CD4-positive, alpha-beta T cell treated with Interleukin-6 at 100 ng/mL for 8 hours (primary cell): ENCODE measurements around the gene DHH.
"Not testable (repeated sequence)": the region's sequence is repeated elsewhere in the genome, so short reads cannot be mapped to it uniquely, and the experiment has no call there.

Experiments used
- DNase-seq: peaks from one replicate; pipeline ENCODE4 v3.0.0-alpha.2; 2020; ENCODE audit warnings: mixed read lengths, low spot score

Gene DHH

GRCh38 chr12:49094160-49094974 lies at the start of gene DHH:
Gene DHH (minus strand): TSS chr12:49094801. CDS start chr12:49094512, 289 bp downstream.
- DNase-seq, result no peak

DNA sequence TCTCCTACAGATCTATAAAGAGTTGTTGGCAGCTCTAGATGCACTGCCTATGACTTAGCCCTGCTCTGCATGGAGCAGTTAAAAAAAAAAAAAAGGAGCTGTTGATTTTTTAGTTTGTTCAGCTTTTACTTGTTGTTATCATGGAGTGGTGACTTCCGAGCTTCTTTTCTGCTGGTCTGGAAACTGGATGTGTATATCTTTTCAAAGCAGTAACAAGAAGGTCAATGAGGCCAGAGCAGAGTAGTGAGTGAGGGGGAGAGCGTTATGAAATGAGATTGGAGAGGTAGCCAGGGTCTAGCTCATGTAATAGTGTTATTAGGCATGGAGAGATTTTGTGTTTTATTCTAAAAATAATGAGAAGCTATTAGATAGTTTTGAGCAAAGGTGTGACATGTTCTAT lies 49.8 kb upstream of the DHH start:
- no peak for DNase-seq

DNA sequence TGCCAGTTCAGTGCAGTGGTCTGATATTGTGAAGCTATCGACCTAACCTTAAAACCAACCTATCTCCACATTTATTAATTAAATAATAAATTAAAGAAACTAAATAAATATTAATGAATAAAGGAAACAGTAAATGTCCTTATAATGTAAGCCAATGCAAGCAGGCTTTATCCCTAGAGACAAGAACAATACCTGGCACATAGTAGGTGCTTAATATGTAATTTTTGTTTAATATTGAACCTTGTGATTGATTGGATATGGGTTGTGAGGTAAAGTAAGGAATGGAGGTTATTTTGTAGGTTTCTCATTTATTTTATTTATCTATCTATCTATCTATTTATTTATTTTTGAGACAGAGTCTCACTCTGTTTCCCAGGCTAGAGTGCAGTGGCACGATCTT lies 44.4 kb upstream of the DHH start:
- no peak for DNase-seq

- no peak for DNase-seq
Measured at GRCh38 chr12:49138587-49138986, 44.0 kb upstream of the DHH start.

DNA sequence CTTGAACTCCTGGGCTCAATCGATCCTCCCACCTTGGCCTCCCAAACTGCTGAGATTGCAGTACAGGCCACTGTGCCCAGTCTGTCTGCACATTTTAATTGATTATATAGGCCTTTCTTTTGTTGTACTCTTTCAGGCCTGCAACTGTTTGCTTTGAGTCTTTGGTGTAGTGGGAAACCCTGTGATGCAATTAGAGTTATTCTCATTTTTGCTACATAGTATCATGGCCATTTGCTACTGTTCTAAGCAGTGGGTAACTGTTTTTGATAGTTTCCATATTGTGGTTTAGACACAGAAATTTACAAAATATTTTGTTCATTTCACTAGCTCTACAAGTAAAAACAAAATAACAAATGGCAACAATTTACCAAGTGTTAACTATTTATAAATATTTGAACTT lies 42.9 kb upstream of the DHH start:
- DNase-seq, result no peak

DNA sequence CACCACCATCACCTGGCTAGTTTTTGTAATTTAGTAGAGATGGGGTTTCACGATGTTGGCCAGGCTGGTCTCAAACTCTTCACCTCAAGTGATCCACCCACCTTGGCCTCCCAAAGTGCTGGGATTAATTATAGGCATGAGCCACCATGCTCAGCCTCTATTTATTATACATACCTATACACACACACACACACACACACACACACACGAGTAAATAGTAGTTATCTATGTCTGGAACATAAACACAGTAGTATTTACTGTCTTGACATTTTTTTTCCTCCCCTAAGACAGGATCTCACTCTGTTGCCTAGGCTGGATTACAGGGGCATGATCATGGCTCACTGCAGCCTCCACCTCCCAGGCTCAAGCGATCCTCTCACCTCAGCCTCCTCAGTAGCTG lies 42.4 kb upstream of the DHH start:
- not testable (repeated sequence) for DNase-seq

DNA sequence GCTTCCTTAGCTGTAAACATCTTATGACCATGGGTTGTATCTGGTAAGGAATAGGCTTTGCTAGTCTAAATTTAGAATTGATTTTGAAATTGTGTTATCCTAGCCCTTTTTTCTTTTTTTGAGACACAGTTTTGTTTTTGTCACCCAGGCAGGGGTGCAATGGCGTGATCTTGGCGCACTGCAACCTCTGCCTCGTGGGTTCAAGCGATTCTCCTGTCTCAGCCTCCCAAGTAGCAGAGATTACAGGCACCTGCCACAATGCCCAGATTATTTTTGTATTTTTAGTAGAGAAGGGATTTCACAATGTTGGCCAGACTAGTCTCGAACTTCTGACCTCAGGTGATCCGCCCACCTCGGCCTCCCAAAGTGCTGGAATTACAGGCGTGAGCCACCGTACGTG lies 39.0 kb upstream of the DHH start:
- DNase-seq, result no peak

- no peak for DNase-seq
Measured at GRCh38 chr12:49133014-49133413, 38.4 kb upstream of the DHH start.

GRCh38 chr12:49131894-49132461 lies 37.4 kb upstream of the DHH start:
- DNase-seq, result no peak

GRCh38 chr12:49131051-49131893 lies 36.7 kb upstream of the DHH start, which contains the start of gene TUBA1B:
Gene TUBA1B (minus strand): TSS chr12:49131395. CDS start chr12:49131300, 95 bp downstream.
- DNase-seq, result peak; percentile 91

DNA sequence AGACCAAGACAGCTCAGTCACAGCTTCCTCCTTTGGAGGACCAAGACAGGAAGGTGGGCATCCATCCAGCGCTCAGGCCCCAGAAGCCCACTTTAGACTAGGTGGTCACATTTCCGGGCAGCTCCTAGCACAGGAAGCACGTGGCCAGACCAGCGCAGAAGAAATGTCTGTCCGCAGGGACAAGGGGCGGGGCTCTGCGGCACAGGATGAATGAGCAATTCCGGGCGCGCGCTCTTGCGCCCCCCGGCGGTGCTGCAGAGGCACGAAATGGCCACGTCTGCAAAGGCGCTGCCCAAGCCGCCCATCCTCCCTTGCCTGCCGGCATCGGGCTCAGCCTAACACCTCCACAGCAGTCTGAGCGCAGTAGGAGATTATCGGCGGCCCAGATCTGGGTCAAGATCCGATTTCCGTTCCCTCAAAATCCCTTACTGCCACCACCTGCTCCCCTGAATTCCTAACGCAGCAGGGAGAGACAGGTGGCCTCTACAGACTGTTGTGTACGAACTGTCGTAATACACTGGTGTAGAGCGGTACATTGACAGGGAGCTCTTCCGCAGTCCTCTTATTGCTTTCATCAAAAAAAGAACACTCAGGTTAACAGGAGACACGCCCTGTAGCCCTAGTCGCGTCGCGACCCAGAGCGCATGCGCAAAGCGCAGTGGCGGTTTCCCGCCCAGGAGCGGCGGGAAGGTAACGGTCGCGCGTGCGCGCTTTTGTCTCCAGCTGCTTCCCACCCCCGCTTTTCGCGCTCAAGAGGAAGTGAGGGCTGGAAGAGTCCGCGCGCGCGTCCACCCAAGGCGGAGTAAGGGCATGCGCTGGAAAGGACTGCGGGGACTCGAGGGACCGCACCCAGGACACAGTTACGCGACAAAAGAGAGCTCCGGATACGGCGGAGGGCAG lies 35.8 kb upstream of the DHH start:
- peak; percentile 96 for DNase-seq

GRCh38 chr12:49129332-49130150 lies 34.9 kb upstream of the DHH start:
- no peak for DNase-seq

DNA sequence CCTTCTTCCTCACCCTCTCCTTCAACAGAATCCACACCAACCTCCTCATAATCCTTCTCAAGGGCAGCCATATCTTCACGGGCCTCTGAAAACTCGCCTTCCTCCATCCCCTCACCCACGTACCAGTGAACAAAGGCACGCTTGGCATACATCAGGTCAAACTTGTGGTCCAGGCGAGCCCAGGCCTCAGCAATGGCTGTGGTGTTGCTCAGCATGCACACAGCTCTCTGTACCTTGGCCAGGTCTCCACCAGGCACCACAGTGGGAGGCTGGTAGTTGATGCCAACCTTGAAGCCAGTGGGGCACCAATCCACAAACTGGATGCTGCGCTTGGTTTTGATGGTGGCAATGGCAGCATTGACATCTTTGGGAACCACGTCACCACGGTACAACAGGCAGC lies 33.4 kb upstream of the DHH start:
- DNase-seq, result not testable (repeated sequence)

- no peak for DNase-seq
Measured at GRCh38 chr12:49126852-49127763, 32.5 kb upstream of the DHH start.

DNA sequence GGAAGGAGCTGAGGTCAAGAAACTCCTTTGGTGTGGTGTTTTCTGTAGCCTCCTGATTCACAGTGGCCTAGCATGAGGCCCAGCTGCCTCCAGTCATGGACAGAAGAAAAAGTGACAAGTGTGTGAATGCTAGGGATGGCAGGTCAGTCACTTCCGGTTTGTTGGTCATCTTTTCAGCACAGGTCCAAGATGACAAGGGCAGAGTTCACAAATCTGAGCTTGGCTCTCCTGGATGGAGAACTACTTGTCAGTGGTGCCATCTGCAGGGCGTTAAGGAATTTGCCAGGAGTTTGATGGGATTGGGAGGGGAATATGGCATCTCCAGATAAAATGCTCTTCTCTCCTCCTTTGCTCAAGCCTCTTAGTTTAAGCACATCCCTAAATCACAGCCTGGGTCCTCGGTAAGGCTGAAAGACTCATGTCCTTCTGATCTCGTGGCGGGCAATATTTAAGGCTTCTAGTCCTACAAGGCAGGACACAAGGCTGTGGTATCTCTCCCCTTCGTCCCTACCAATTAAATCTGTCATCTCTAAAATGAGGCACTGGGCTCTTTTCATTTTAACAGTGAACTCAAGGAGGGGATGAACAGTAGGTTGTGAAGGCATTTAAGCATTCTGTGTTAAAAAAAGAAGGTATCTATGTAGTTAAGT lies 26.6 kb upstream of the DHH start:
- DNase-seq, result no peak

DNA sequence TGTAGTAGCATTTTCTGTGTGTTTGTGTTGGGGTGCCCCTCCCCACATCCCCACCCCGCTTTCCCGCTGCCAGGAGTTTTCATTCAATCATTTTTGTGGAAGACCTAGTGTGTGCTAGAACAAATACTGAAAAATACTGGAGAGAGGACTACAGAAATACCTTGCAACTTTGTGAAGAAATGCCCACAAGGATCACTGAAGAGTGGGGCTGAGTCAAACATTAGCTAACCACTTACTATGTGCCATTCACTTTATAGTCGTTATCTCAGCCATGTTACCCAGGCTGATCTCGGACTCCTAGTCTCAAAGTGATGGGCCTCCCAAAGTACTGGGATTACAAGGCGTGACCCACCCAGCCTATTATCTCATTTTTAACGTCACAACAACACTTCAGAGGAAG lies 16.6 kb upstream of the DHH start:
- DNase-seq, result no peak

DNA sequence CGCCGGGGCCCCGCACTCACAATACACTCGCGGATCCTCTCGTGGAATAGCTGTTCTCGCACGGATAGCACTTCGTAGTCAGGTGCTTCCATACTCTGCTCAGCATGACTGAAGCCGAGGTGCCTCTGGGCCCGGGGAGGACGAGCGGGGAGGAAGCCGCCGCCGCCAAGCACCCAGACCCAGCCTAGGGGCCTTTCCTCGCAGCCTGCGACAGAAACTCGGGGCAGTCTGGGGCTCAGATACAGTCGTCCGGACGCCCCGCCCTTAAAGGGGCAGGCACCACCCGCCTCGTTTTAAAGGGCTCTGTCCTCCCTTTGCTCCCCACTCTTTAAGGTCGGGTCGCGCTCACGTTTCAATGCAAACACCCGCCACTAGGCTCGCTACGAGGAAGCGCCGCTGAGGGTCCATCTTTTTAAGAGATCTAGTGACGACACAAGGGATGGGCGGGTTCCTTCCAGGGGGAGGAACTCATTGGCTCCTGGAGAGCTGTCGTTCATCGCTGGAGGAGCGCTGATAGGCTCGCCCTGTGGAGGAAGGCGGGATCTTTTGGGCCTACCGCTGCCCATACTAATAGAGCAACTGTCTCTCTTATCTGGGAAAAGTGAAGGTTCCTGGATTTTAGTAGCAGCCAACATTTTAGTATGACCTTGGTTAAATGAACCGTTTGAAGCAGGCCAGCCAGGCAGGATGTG lies 16.0 kb upstream of the DHH start, which contains the start of gene LMBR1L:
TSS of gene LMBR1L (minus strand) at position 384 of the 692 bp plus-strand sequence. CDS start at position 92, 292 bp downstream.
- DNase-seq, result peak; percentile 97
